HG03139 (cell line): ENCODE results near the gene CFAP97D1.

Experiments used
- ATAC-seq: cut with Tn5 transposase; IDR thresholded peaks from one replicate; pipeline ENCODE4 v1.9.1; 2021; ENCODE audit not compliant: unreplicated experiment

Gene CFAP97D1

GRCh38 chr17:43780135-43780534 lies at the start of gene CFAP97D1:
Gene CFAP97D1, plus strand, starts transcription at chr17:43780435. Its CDS starts 28 bp downstream, at chr17:43780463.
- ATAC-seq, result no peak

- ATAC-seq, result no peak
Measured at GRCh38 chr17:43732958-43733357, 47.3 kb upstream of the CFAP97D1 start.

GRCh38 chr17:43733956-43734355 lies 46.3 kb upstream of the CFAP97D1 start:
- no peak for ATAC-seq

- no peak for ATAC-seq
Measured at GRCh38 chr17:43734376-43734775, 45.9 kb upstream of the CFAP97D1 start.

- no peak for ATAC-seq
Measured at GRCh38 chr17:43736389-43736788, 43.8 kb upstream of the CFAP97D1 start.

GRCh38 chr17:43737722-43738121 lies 42.5 kb upstream of the CFAP97D1 start:
- ATAC-seq, result no peak

- ATAC-seq, result no peak
Measured at GRCh38 chr17:43740541-43740940, 39.7 kb upstream of the CFAP97D1 start.

GRCh38 chr17:43741636-43742035 lies 38.6 kb upstream of the CFAP97D1 start:
- no peak for ATAC-seq

- ATAC-seq, result no peak
Measured at GRCh38 chr17:43745541-43745940, 34.7 kb upstream of the CFAP97D1 start.

GRCh38 chr17:43750153-43750552 lies 30.1 kb upstream of the CFAP97D1 start:
- no peak for ATAC-seq

GRCh38 chr17:43753493-43754129 lies 26.6 kb upstream of the CFAP97D1 start:
- ATAC-seq, result no peak

- no peak for ATAC-seq
Measured at GRCh38 chr17:43754947-43755346, 25.3 kb upstream of the CFAP97D1 start.

GRCh38 chr17:43755389-43755875 lies 24.8 kb upstream of the CFAP97D1 start:
- no peak for ATAC-seq

- ATAC-seq, result no peak
Measured at GRCh38 chr17:43756201-43756600, 24.0 kb upstream of the CFAP97D1 start.

GRCh38 chr17:43757171-43757660 lies 23.0 kb upstream of the CFAP97D1 start:
- no peak for ATAC-seq

- ATAC-seq, result no peak
Measured at GRCh38 chr17:43758086-43758485, 22.1 kb upstream of the CFAP97D1 start.

GRCh38 chr17:43758497-43759174 lies 21.6 kb upstream of the CFAP97D1 start, which contains the start of gene SOST:
Gene SOST, minus strand, starts transcription at chr17:43758791. Its CDS starts 50 bp downstream, at chr17:43758741.
- ATAC-seq, result no peak

- ATAC-seq, result no peak
Measured at GRCh38 chr17:43759836-43760235, 20.4 kb upstream of the CFAP97D1 start.

- no peak for ATAC-seq
Measured at GRCh38 chr17:43760254-43760852, 19.9 kb upstream of the CFAP97D1 start.

- no peak for ATAC-seq
Measured at GRCh38 chr17:43766413-43767052, 13.7 kb upstream of the CFAP97D1 start.

GRCh38 chr17:43767053-43767712 lies 13.1 kb upstream of the CFAP97D1 start:
- no peak for ATAC-seq
